Measurements from ENCODE around the gene IMPDH1.

Gene IMPDH1

GRCh38 chr7:128434413-128435326, 24.9 kb upstream of the IMPDH1 start:
- no peak for DNase-seq

GRCh38 chr7:128431754-128432153, 22.0 kb upstream of the IMPDH1 start:
- DNase-seq = no peak

- no peak for DNase-seq
Observed at GRCh38 chr7:128431221-128431620, 21.4 kb upstream of the IMPDH1 start.

- DNase-seq = no peak
Observed at GRCh38 chr7:128430207-128430606, 20.4 kb upstream of the IMPDH1 start.

- DNase-seq = peak; percentile 47 to 69
Observed at GRCh38 chr7:128427289-128427891, 17.6 kb upstream of the IMPDH1 start.

- peak; percentile 37 to 38 for DNase-seq
Observed at GRCh38 chr7:128425850-128426249, 16.1 kb upstream of the IMPDH1 start.

GRCh38 chr7:128424686-128425275, 15.0 kb upstream of the IMPDH1 start:
- no peak for DNase-seq

GRCh38 chr7:128422842-128423241, 13.1 kb upstream of the IMPDH1 start:
- no peak for DNase-seq

GRCh38 chr7:128422037-128422436, 12.3 kb upstream of the IMPDH1 start:
- no peak for DNase-seq

GRCh38 chr7:128421384-128421783, 11.6 kb upstream of the IMPDH1 start:
- no peak for DNase-seq

GRCh38 chr7:128420773-128421172, 11.0 kb upstream of the IMPDH1 start:
- DNase-seq = no peak

- DNase-seq = no peak
Observed at GRCh38 chr7:128419257-128419656, 9.5 kb upstream of the IMPDH1 start.

- no peak for DNase-seq
Observed at GRCh38 chr7:128417071-128417470, 7.3 kb upstream of the IMPDH1 start.

GRCh38 chr7:128415217-128415785, 5.5 kb upstream of the IMPDH1 start:
- DNase-seq = no peak

- DNase-seq = no peak
Observed at GRCh38 chr7:128410451-128410753, 620 bp upstream of the IMPDH1 start.

GRCh38 chr7:128408709-128409595, 830 bp downstream of the IMPDH1 start:
- DNase-seq = no peak

- no peak for DNase-seq
Observed at GRCh38 chr7:128407751-128408708, 1.8 kb downstream of the IMPDH1 start.

- DNase-seq = no peak
Observed at GRCh38 chr7:128407233-128407589, 2.6 kb downstream of the IMPDH1 start.

- no peak for DNase-seq
Observed at GRCh38 chr7:128406314-128407232, 3.2 kb downstream of the IMPDH1 start.
